ENCODE measurements around the gene CEP152. TPM values are rescaled to one million over a fixed set of nuclear protein-coding genes. Genes with fewer than 3 reads are reported as not detected.

Gene CEP152
- total RNA-seq, 3 donors from 2014 or later, result 5.3 to 13.5 (median 5.9) TPM

GRCh38 chr15:48696627-48697312 lies 114.1 kb downstream of the CEP152 start:
- H3K36me3 ChIP-seq, result no peaks in the 10 kb centered on the region
- intact Hi-C loops (cut with DNase I; ENCODE audit: low total_unique reads), result no loop called here
- H3K9me3 ChIP-seq, result no peaks in the 10 kb centered on the region
- no peaks in the 10 kb centered on the region for H3K4me1 ChIP-seq
- no peak for DNase-seq (ENCODE audit: low spot score in 2 of 2)
- no peak overlapping the region for H3K27ac ChIP-seq
- no peak overlapping the region for H3K4me3 ChIP-seq
- TF ChIP-seq POLR2A (IDR thresholded peaks at IDR 0.05), result no peak
- no peak for TF ChIP-seq POLR2AphosphoS5 (IDR thresholded peaks at IDR 0.05)
- no peak for TF ChIP-seq CTCF (IDR thresholded peaks at IDR 0.05)
- no peaks in the 10 kb centered on the region for H3K27me3 ChIP-seq

- Histone ChIP-seq H3K27ac (no peak overlapping the region), H3K9me3 (no peaks in the 10 kb centered on the region), H3K4me1 (no peaks in the 10 kb centered on the region), H3K4me3 (no peak overlapping the region), H3K36me3 (no peaks in the 10 kb centered on the region), H3K27me3 (no peaks in the 10 kb centered on the region)
- intact Hi-C loops (cut with DNase I; ENCODE audit: low total_unique reads), result no loop called here
- TF ChIP-seq POLR2AphosphoS5 (IDR thresholded peaks at IDR 0.05) (no peak), POLR2A (IDR thresholded peaks at IDR 0.05) (no peak), CTCF (IDR thresholded peaks at IDR 0.05) (no peak)
- DNase-seq (ENCODE audit: low spot score in 2 of 2), result no peak
Measured at GRCh38 chr15:48695827-48696573, 114.9 kb downstream of the CEP152 start.

GRCh38 chr15:48695088-48695826 lies 115.6 kb downstream of the CEP152 start:
- H3K27ac ChIP-seq, result no peak overlapping the region
- no peaks in the 10 kb centered on the region for H3K36me3 ChIP-seq
- no peaks in the 10 kb centered on the region for H3K9me3 ChIP-seq
- no peak overlapping the region for H3K4me3 ChIP-seq
- no peak for DNase-seq (ENCODE audit: low spot score in 2 of 2)
- no peaks in the 10 kb centered on the region for H3K27me3 ChIP-seq
- H3K4me1 ChIP-seq, result no peaks in the 10 kb centered on the region
- no peak for TF ChIP-seq CTCF (IDR thresholded peaks at IDR 0.05)
- no peak for TF ChIP-seq POLR2AphosphoS5 (IDR thresholded peaks at IDR 0.05)
- no peak for TF ChIP-seq POLR2A (IDR thresholded peaks at IDR 0.05)
- intact Hi-C loops (cut with DNase I; ENCODE audit: low total_unique reads), result no loop called here

DNA sequence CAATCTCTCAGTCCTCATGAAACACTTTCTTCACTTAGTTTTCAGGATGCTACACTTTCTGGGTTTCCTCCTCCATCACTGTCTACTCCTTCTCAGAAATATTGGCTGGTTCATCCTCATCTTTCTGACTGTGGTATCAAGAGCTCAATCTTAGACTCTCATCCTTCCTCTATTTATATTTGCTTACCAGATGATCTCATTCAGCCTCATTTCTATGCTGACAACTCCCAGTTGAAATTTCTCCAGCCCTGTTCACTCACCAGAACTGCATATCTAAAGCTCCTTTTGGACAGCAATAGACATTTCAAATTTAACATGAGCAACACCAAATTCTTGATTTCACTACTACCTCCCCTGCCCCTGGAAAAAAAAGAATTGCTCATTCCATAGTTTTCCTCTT lies 117.4 kb downstream of the CEP152 start:
- no peak for TF ChIP-seq CTCF (IDR thresholded peaks at IDR 0.05)
- no peak for TF ChIP-seq POLR2A (IDR thresholded peaks at IDR 0.05)
- no peak for TF ChIP-seq POLR2AphosphoS5 (IDR thresholded peaks at IDR 0.05)
- intact Hi-C loops (cut with DNase I; ENCODE audit: low total_unique reads), result no loop called here

DNA sequence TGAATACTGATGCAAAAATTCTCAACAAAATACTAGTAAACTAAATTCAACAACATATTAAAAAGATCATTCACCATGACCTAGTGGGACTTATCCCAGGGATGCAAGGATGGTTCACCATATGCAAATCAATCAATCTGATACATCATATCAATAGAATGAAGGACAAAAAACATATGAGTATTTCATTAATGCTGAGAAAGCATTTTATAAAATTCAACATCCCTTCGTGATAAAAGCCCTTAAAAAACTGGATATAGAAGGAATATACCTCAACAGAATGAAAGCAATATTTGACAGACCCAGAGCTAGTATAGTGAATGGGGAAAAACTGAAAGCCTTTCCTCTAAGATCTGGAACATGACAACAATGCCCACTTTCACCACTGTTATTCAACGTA lies 122.4 kb downstream of the CEP152 start:
- no peak for TF ChIP-seq POLR2A (IDR thresholded peaks at IDR 0.05)
- no peak for TF ChIP-seq POLR2AphosphoS5 (IDR thresholded peaks at IDR 0.05)
- TF ChIP-seq CTCF (IDR thresholded peaks at IDR 0.05), result no peak
- Histone ChIP-seq H3K9me3 (no peaks in the 10 kb centered on the region), H3K36me3 (no peaks in the 10 kb centered on the region), H3K27ac (no peak overlapping the region), H3K27me3 (no peaks in the 10 kb centered on the region), H3K4me3 (no peak overlapping the region), H3K4me1 (no peaks in the 10 kb centered on the region)
- no peak for DNase-seq (ENCODE audit: low spot score in 2 of 2)
- intact Hi-C loops (cut with DNase I; ENCODE audit: low total_unique reads), result no loop called here

More for the DNA sequence above, 117.4 kb downstream of the CEP152 start:
- Histone ChIP-seq H3K9me3 (no peaks in the 10 kb centered on the region), H3K36me3 (no peaks in the 10 kb centered on the region), H3K27ac (no peak overlapping the region), H3K27me3 (no peaks in the 10 kb centered on the region), H3K4me1 (no peaks in the 10 kb centered on the region), H3K4me3 (no peak overlapping the region)
- DNase-seq (ENCODE audit: low spot score in 2 of 2), result no peak
